ENCODE data around the gene ADD2. TPM values are rescaled to one million over a fixed set of nuclear protein-coding genes. Genes with fewer than 3 reads are reported as not detected.
A peak's percentile ranks its signal among the peaks of the same experiment; 100 is the strongest.
"Not testable (repeated sequence)": the region's sequence is repeated elsewhere in the genome, so short reads cannot be mapped to it uniquely, and the experiment has no call there.

The ADD2 gene
- total and polyA plus RNA-seq, 5 donors, result 0.40 to 1.3 (median 0.45) TPM

DNA sequence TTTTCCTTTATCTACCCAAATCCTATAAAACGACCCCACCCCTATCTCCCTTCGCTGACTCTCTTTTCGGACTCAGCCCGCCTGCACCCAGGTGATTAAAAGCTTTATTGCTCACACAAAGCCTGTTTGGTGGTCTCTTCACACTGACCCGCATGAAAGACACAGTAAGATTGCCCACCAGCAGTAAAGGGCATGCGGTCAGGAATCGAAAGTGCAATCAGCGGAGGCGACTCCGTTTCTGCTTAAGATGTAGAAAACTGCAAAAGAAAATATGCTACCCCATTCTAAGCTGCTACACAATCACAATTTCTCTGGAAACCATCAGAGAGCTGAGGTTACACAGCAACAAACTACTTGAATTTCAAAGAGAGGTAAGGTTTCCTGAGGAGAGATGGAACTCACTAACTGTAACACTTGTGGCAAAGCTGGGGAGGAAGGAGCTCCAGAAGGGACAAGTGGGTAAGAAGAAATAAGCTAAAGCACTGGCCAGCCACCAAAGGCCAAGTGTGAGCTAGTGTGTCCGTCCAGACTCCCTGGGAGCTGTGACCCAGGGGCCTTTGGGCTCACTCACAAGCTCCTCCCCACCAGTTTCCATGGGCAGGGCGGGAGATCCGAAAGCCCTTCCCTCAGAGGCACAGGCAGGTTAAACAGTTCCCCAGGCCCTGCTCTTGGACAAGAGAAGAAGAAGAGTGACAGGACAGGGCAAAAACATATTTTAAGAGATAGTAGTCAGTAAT lies 141.6 kb downstream of the ADD2 start:
- intact Hi-C loops (cut with DNase I), result no loop called here
- H3K27ac ChIP-seq (ENCODE audit: low read length), result no peak overlapping the region
- no peak overlapping the region for H3K4me3 ChIP-seq (ENCODE audit: low read length)
- H3K27me3 ChIP-seq (ENCODE audit: control insufficient read depth, insufficient read depth), result no peaks in the 10 kb centered on the region
- ATAC-seq (no peak), DNase-seq (peak in 2 of 3 donors; percentile 16 to 52)
- H3K4me1 ChIP-seq (ENCODE audit: control insufficient read depth, insufficient read depth, low read length), result no peaks in the 10 kb centered on the region
- 60% methylated on average over 13 of the region's 13 CpGs for WGBS
- no peaks in the 10 kb centered on the region for H3K9me3 ChIP-seq (ENCODE audit: control insufficient read depth, low read length)

- H3K4me3 ChIP-seq (ENCODE audit: low read length); H3K9me3 ChIP-seq (ENCODE audit: control insufficient read depth, low read length); H3K27me3 ChIP-seq (ENCODE audit: control insufficient read depth, insufficient read depth); H3K4me1 ChIP-seq (ENCODE audit: control insufficient read depth, insufficient read depth, low read length); H3K27ac ChIP-seq (ENCODE audit: low read length); DNase-seq; intact Hi-C loops (cut with DNase I); ATAC-seq: not testable (repeated sequence)
- WGBS, result 77% methylated on average over 6 of the region's 6 CpGs
Observed at GRCh38 chr2:70621536-70621935, 146.5 kb downstream of the ADD2 start.

DNA sequence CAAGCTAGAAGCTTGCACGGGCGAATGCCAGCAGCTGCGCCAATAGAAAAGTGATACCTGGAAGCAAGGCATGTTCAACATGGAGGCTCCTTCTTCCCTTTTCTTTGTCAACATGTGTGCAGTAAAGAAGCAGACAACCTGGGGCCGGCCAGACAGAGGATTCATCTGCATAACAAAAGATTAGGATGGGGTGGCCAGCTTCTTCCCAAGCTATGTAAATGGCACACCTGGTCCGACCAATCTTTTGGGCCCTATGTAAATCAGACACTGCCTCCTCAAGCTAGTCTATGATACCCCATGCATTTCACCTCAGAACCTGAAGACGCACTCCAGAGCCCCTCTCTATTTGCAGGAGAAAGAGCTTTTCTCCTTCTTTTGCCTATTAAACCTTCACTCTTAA lies 148.0 kb downstream of the ADD2 start:
- Histone ChIP-seq H3K4me3 (ENCODE audit: low read length) (no peak overlapping the region), H3K9me3 (ENCODE audit: control insufficient read depth, low read length) (no peaks in the 10 kb centered on the region), H3K27me3 (ENCODE audit: control insufficient read depth, insufficient read depth) (no peaks in the 10 kb centered on the region), H3K27ac (ENCODE audit: low read length) (no peak overlapping the region), H3K4me1 (ENCODE audit: control insufficient read depth, insufficient read depth, low read length) (no peaks in the 10 kb centered on the region)
- DNase-seq (no peak), ATAC-seq (no peak)
- WGBS, result 74% methylated on average over 6 of the region's 6 CpGs
- intact Hi-C loops (cut with DNase I), result no loop called here

GRCh38 chr2:70619167-70619566 lies 148.8 kb downstream of the ADD2 start:
- WGBS, result 58% methylated on average over 3 of the region's 3 CpGs
- ATAC-seq, result no peak
- no peak overlapping the region for H3K4me3 ChIP-seq (ENCODE audit: low read length)
- H3K27ac ChIP-seq (ENCODE audit: low read length), result no peak overlapping the region
- no peak for DNase-seq
- no peaks in the 10 kb centered on the region for H3K27me3 ChIP-seq (ENCODE audit: control insufficient read depth, insufficient read depth)
- H3K9me3 ChIP-seq (ENCODE audit: control insufficient read depth, low read length), result no peaks in the 10 kb centered on the region
- intact Hi-C loops (cut with DNase I), result loop anchor here in 2 of 4 donors (5.0 to 10.0 kb wide), 3 partner anchors 64 to 277 kb away; partner anchors contain the start of gene TGFA (in 1 of the 2)
- no peaks in the 10 kb centered on the region for H3K4me1 ChIP-seq (ENCODE audit: control insufficient read depth, insufficient read depth, low read length)

GRCh38 chr2:70616168-70616694 lies 151.8 kb downstream of the ADD2 start:
- no peak overlapping the region for H3K4me3 ChIP-seq (ENCODE audit: low read length)
- intact Hi-C loops (cut with DNase I), result loop anchor here (2.0 to 10.0 kb wide), 4 partner anchors 61 to 275 kb away; partner anchors contain the start of gene TGFA (in 1 of the 4)
- ATAC-seq (peak in 1 of 2 donors; percentile 29), DNase-seq (no peak)
- no peaks in the 10 kb centered on the region for H3K27me3 ChIP-seq (ENCODE audit: control insufficient read depth, insufficient read depth)
- no peaks in the 10 kb centered on the region for H3K9me3 ChIP-seq (ENCODE audit: control insufficient read depth, low read length)
- 81% methylated on average over 6 of the region's 6 CpGs for WGBS
- H3K27ac ChIP-seq (ENCODE audit: low read length), result no peak overlapping the region
- H3K4me1 ChIP-seq (ENCODE audit: control insufficient read depth, insufficient read depth, low read length), result peaks cover 2% of the 10 kb centered on the region

DNA sequence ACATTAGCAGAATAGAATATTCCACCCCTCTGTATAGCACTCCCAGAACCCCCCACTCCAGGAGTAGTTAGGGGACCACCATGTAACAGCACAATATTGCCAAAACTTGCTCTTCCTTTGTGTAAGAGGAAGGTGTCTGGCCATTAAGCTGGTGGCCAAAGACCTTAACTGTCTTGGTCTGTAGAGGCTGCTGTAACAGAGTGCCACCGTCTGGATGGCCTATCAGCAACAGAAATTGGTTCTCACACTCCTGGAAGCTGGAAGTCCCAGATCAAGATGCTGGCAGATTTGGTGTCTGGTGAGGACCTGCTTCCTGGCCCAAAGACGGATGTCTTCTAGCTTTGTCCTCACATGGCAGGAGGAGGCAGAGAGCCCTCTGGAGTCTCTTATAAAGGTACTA lies 152.8 kb downstream of the ADD2 start:
- Histone ChIP-seq H3K4me3 (ENCODE audit: low read length) (no peak overlapping the region), H3K27me3 (ENCODE audit: control insufficient read depth, insufficient read depth) (no peaks in the 10 kb centered on the region), H3K27ac (ENCODE audit: low read length) (no peak overlapping the region), H3K9me3 (ENCODE audit: control insufficient read depth, low read length) (no peaks in the 10 kb centered on the region), H3K4me1 (ENCODE audit: control insufficient read depth, insufficient read depth, low read length) (peaks cover 2% of the 10 kb centered on the region)
- whole genome bisulfite sequencing, result 60% methylated on average over 2 of the region's 2 CpGs
- no peak for DNase-seq
- ATAC-seq, result no peak
- intact Hi-C loops (cut with DNase I), result loop anchor here in 2 of 4 donors (5.0 to 10.0 kb wide), 3 partner anchors 60 to 273 kb away; partner anchors contain the start of gene TGFA (in 1 of the 2)

DNA sequence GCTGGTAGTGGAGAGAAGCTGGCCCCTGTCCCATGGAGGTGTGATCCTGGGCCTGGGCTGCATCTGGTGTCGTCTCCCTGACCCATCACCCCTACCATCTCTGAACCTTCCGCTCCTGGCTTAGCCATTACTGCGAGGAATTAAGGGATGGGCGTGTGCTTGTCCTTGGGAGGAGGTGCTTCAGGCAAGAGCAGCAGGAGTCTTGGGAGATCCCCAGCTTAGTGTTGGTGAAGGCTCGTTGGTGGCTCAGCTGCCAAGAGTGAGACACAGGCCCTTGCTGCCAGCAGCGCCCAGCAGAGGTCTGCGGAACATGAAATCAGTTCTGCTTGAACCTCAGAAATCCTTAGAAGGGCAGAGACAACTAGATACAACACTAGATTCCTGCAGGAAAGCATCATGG lies 154.5 kb downstream of the ADD2 start:
- H3K9me3 ChIP-seq (ENCODE audit: control insufficient read depth, low read length), result no peaks in the 10 kb centered on the region
- no peak overlapping the region for H3K4me3 ChIP-seq (ENCODE audit: low read length)
- H3K4me1 ChIP-seq (ENCODE audit: control insufficient read depth, insufficient read depth, low read length), result peaks cover 2% of the 10 kb centered on the region
- H3K27ac ChIP-seq (ENCODE audit: low read length), result no peak overlapping the region
- H3K27me3 ChIP-seq (ENCODE audit: control insufficient read depth, insufficient read depth), result no peaks in the 10 kb centered on the region
- WGBS, result 59% methylated on average over 7 of the region's 7 CpGs
- DNase-seq, result peak in 1 of 3 donors; percentile 10
- no peak for ATAC-seq
- intact Hi-C loops (cut with DNase I), result loop anchor here in 3 of 4 donors (5.0 to 10.0 kb wide), 3 partner anchors 59 to 269 kb away; partner anchors contain the start of gene TGFA (in 2 of the 3)

DNA sequence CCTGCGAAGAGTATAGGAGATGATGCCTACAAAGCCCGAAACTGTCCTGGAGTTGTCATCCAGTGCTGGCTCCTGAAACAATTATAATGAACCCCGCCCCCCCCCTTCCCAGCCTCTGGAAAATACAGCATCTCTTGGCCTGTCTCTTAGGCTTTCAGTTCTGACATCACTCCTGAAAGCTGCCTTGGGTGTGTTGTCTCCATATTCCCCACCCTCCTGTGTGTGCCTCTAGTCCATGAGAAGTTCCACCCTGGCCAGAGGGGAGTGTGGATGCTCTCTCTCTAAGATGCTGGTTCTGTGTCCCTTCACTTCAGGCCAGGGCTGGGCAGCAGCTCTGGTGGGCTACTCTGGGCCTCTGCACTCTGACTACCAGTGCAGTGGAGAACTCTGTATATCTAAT lies 155.4 kb downstream of the ADD2 start:
- Histone ChIP-seq H3K27ac (ENCODE audit: low read length) (no peak overlapping the region), H3K4me3 (ENCODE audit: low read length) (no peak overlapping the region), H3K9me3 (ENCODE audit: control insufficient read depth, low read length) (no peaks in the 10 kb centered on the region), H3K4me1 (ENCODE audit: control insufficient read depth, insufficient read depth, low read length) (peaks cover 2% of the 10 kb centered on the region), H3K27me3 (ENCODE audit: control insufficient read depth, insufficient read depth) (no peaks in the 10 kb centered on the region)
- 86% methylated on average over 3 of the region's 3 CpGs for WGBS
- ATAC-seq, result no peak
- intact Hi-C loops (cut with DNase I), result loop anchor here in 3 of 4 donors (5.0 to 10.0 kb wide), 3 partner anchors 58 to 268 kb away; partner anchors contain the start of gene TGFA (in 2 of the 3)
- no peak for DNase-seq

DNA sequence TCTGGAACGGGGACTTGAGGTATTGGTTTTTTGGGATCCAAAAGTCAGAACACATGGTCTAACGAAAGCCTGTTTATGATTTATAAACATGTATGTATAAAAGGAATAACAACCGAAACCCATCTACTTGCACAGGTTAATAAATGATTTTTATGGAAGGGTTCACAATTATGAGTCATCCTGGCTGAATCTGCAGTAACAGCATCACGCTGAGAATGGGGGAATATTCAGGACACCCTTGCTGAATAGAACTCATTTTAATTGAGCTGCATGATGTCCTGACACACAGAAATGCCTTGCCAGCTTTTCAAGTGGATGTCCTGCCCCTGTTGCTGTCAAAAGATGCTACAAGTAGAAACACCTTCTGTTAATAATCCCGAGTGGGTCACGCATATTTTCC lies 159.6 kb downstream of the ADD2 start:
- WGBS, result 82% methylated on average over 6 of the region's 6 CpGs
- Histone ChIP-seq H3K4me3 (ENCODE audit: low read length) (no peak overlapping the region), H3K4me1 (ENCODE audit: control insufficient read depth, insufficient read depth, low read length) (peaks cover under 1% of the 10 kb centered on the region), H3K9me3 (ENCODE audit: control insufficient read depth, low read length) (no peaks in the 10 kb centered on the region), H3K27ac (ENCODE audit: low read length) (no peak overlapping the region), H3K27me3 (ENCODE audit: control insufficient read depth, insufficient read depth) (no peaks in the 10 kb centered on the region)
- intact Hi-C loops (cut with DNase I), result no loop called here
- DNase-seq, result no peak
- no peak for ATAC-seq

- Histone ChIP-seq H3K27ac (ENCODE audit: low read length) (no peak overlapping the region), H3K9me3 (ENCODE audit: control insufficient read depth, low read length) (no peaks in the 10 kb centered on the region), H3K4me1 (ENCODE audit: control insufficient read depth, insufficient read depth, low read length) (no peaks in the 10 kb centered on the region), H3K4me3 (ENCODE audit: low read length) (no peak overlapping the region), H3K27me3 (ENCODE audit: control insufficient read depth, insufficient read depth) (no peaks in the 10 kb centered on the region)
- intact Hi-C loops (cut with DNase I), result no loop called here
- WGBS, result 71% methylated on average over 8 of the region's 8 CpGs
- ATAC-seq (no peak), DNase-seq (peak in 1 of 3 donors; percentile 34)
Observed at GRCh38 chr2:70607121-70607561, 160.9 kb downstream of the ADD2 start.
